Measurements from ENCODE around the gene COPS3.

The COPS3 gene

DNA sequence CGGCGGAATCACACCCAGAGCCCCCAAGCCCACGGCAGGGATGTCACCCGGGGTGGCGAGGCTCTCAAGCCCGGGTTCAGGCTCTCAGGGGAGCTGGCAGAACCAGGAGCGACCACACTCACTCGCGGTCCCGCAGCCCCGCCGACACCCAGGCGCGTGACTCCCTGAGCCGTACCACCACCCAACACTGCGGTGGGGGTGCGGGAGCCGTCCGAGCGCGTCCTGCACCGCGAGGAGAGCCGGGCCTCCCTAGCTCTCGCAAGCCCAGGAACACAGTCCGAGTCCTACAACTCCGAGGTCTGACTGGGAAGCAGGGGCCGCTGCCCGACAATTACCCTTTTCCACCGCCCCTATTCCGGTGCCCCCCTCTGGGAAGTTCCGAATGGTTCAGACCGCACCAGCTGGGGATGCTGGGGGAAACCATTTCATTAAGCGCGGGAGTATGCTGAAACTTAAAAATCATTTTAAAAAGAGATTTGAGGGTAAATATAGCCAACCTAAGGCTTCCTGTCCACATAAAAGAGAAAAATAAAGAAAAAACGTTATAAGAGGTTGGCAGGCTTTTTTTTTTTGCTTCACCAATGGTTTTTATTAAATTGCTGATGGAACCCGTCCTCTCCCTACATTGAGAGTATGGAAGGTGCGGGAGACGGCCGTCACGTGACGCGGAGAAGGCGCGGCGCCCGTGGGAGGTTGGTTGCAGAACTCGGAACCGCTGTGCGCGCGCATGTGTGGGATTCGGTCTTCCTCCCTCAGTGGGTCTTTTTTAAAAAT is 43.8 kb downstream of the COPS3 start, which contains the start of gene FLCN:
Gene FLCN, minus strand, starts transcription at position 143 of the 774 bp plus-strand sequence. CDS start 9,031 bp downstream, outside the sequence.
- in situ Hi-C loops (cut with MboI; ENCODE audit: low pct_unique_long_range_greater_than_20kb, low sequenced_read_pairs, unreplicated experiment), result no loop called here
- TF ChIP-seq, protein P1, sequence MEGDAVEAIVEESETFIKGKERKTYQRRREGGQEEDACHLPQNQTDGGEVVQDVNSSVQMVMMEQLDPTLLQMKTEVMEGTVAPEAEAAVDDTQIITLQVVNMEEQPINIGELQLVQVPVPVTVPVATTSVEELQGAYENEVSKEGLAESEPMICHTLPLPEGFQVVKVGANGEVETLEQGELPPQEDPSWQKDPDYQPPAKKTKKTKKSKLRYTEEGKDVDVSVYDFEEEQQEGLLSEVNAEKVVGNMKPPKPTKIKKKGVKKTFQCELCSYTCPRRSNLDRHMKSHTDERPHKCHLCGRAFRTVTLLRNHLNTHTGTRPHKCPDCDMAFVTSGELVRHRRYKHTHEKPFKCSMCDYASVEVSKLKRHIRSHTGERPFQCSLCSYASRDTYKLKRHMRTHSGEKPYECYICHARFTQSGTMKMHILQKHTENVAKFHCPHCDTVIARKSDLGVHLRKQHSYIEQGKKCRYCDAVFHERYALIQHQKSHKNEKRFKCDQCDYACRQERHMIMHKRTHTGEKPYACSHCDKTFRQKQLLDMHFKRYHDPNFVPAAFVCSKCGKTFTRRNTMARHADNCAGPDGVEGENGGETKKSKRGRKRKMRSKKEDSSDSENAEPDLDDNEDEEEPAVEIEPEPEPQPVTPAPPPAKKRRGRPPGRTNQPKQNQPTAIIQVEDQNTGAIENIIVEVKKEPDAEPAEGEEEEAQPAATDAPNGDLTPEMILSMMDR (IDR thresholded peaks at IDR 0.05; ENCODE audit: extremely low read depth, insufficient read depth, missing control alignments), result no peak
- peak; percentile 92 for DNase-seq (ENCODE audit: low spot score)

DNA sequence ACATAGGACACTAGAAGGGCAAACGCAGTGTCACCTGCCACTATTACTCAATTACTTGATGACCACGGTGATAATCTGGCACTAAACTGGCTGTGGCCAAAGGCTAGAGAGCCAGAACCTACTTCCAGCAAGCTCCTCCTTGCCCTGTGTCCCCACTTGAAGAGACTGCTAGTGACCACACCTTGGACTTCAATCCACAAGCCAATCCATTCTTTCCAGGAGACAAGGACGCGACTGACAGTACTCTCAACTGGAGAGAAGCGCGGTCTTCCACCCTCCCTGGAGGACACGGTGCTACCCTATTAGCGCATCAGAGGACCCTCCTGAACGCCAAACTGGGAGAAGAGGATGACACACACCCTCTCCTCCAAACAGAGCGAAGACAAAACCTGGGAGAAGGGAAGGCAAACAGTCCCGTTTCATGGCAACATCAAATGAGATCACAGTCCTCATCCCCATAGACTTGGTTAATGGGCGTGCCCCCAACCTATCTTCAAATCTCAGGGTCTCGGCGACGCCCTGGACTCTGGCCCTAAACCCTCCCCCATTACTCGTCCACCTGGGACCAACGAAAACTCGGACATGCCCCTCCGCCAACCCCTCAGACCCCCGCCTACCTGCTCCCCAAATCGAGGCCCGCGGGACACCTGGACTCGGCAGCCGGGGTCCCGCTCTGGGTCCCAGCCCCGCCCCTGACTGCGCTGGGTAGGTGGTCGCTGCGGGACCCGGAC is 44.6 kb downstream of the COPS3 start:
- TF ChIP-seq, protein P1 (IDR thresholded peaks at IDR 0.05; ENCODE audit: extremely low read depth, insufficient read depth, missing control alignments), result no peak
- peak; percentile 31 for DNase-seq (ENCODE audit: low spot score)
- in situ Hi-C loops (cut with MboI; ENCODE audit: low pct_unique_long_range_greater_than_20kb, low sequenced_read_pairs, unreplicated experiment), result no loop called here

DNA sequence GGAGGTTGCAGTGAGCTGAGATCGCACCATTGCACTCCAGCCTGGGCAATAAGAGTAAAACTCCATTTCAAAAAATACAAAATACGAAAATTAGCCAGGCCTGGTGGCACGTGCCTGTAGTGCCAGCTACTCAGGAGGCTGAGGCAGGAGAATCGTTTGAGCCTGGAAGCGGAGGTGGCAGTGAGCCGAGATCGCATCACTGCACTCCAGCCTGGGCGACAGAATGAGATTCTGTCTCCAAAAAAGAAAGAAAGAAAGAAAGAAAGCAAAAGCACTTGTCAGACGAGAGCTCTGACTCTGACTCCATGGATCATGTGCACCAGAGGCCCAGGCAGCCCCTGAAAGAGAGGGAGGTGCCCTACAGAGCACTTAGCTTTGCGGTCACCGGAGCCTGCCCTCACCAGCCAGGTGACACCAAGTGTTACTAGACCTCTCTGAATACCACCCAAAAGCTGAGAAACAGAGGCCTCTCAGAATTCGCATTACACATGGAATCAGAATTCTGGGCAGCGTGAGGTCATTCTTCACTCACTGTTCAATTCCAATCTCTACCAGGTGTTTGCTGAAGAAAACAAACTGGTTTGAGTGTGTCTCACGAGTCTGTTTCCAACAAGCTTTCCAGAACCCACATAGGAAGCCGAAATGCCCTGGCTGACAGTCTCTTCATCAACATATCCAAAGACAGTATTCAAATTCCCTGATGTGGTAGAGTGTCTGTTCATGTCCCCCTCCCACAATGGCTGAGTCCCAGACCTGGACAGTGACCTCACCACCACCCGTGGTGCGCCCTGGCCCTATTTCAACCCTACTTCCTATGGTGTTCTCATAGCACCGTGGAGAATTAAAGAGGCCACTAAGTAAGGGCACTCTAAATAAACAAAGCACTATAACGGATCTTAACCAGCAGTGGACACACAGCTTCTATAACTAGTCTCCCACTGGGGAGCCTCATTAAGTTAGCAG is 45.6 kb downstream of the COPS3 start:
- DNase-seq (ENCODE audit: low spot score), result no peak
- in situ Hi-C loops (cut with MboI; ENCODE audit: low pct_unique_long_range_greater_than_20kb, low sequenced_read_pairs, unreplicated experiment), result no loop called here

DNA sequence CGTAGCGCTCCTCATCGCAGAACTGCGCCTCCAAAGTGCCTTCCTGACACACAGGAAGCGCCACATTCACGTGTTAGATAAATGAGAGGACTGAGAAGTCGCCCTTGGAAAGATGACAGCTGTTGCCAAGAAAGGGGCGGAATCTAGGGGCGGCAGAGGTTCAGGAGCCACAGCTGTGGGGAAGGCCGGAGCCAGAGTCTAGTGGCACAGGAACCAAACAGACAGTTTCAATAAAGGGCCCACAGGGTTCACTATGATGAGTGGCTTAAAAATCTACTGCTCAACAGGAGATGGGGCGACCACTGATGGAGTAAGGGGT is 48.8 kb downstream of the COPS3 start:
- TF ChIP-seq, protein P1 (IDR thresholded peaks at IDR 0.05; ENCODE audit: extremely low read depth, insufficient read depth, missing control alignments), result no peak
- no peak for DNase-seq (ENCODE audit: low spot score)
- in situ Hi-C loops (cut with MboI; ENCODE audit: low pct_unique_long_range_greater_than_20kb, low sequenced_read_pairs, unreplicated experiment), result no loop called here

More for the DNA sequence above, 45.6 kb downstream of the COPS3 start:
- TF ChIP-seq, protein P1 (IDR thresholded peaks at IDR 0.05; ENCODE audit: extremely low read depth, insufficient read depth, missing control alignments), result no peak

DNA sequence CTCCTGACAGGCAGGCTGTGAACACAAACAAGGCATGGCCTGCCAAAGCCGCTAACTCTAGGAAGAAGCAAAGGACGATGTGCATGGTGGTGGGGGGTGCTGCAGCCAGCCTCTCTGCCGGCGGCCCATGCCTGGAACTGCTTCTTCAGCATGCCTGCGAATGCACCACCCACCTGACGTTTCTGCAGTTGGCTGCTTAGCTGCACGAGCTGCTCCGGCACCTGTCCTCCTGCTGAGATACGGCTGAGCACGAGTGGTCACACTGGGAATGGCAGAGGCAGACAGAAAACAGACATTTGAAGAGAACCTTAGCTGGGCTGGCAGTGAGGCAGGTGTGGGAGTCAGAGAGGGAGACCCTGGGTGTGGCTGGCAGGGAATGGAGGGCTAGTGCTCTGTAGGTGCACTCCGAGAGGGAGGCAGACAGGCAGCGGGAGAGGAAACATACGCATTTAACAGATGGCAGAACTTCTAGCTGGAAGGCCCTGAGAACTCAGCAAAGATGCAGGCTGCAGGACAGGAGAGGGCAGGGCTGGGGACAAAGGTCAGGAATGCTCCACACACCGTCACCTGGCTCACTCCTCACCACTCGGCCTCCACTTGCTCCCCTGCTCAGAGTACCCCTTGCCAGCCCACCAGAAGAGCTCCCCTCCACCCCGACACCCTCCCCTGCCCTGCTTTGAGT is 49.3 kb downstream of the COPS3 start:
- in situ Hi-C loops (cut with MboI; ENCODE audit: low pct_unique_long_range_greater_than_20kb, low sequenced_read_pairs, unreplicated experiment), result no loop called here
- TF ChIP-seq, protein P1 (IDR thresholded peaks at IDR 0.05; ENCODE audit: extremely low read depth, insufficient read depth, missing control alignments), result no peak
- no peak for DNase-seq (ENCODE audit: low spot score)
